Right ventricle myocardium inferior (tissue), 1 donor: Measurements from ENCODE around the gene CYP2W1. TPM values are rescaled to one million over a fixed set of nuclear protein-coding genes. Genes with fewer than 3 reads are reported as not detected.

ENCODE experiments used
- ATAC-seq: fragments of 200-7000 bp; cut with Tn5 transposase; one replicate; pipeline ENCODE4 v1.9.1; 2020; ENCODE audit warnings: mild to moderate bottlenecking, moderate library complexity
- DNase-seq: peaks from one replicate; pipeline ENCODE4 v3.0.0; 2021; ENCODE audit errors: missing footprints
- intact Hi-C: fragments of 100-400 bp; cut with DNase I; formaldehyde crosslinking; loops from one replicate; pipeline ENCODE4 v1.11.0; 2022
- total RNA-seq: library from RNA; stranded (reverse); fragmentation: NEBNext Ultra II Directional; extraction: Animal tissue kit (Norgen Biotek cat#: 25700); gene quantifications from one replicate; pipeline ENCODE4 v1.2.1, GENCODE V29; 2021
- donor health status: DM: no; HTN: yes; CAD: no; lungs with severe emphysema.

Gene CYP2W1
- total RNA-seq, 1 donor from 2014 or later = not detected

DNA sequence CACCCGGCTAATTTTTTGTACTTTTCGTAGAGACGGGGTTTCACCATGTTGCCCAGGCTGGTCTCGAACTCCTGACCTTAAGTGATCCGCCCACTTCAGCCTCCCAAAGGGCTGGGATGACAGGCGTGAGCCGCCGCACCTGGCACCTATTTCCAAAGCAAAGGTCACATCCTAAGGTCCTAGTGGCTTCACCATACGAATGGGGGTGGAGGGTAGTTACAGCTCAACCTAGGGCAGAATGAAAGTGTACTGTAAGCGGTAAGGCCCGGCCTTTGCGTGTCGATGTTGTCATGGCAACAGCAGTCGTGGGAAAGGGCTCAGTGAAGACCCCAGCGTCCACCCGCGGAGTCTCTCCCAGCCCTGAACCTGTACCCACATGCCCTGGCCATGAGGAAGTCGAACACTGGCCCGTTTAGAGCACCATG lies 6.1 kb upstream of the CYP2W1 start:
- no peak for ATAC-seq
- intact Hi-C loops = no loop called here
- DNase-seq = no peak

DNA sequence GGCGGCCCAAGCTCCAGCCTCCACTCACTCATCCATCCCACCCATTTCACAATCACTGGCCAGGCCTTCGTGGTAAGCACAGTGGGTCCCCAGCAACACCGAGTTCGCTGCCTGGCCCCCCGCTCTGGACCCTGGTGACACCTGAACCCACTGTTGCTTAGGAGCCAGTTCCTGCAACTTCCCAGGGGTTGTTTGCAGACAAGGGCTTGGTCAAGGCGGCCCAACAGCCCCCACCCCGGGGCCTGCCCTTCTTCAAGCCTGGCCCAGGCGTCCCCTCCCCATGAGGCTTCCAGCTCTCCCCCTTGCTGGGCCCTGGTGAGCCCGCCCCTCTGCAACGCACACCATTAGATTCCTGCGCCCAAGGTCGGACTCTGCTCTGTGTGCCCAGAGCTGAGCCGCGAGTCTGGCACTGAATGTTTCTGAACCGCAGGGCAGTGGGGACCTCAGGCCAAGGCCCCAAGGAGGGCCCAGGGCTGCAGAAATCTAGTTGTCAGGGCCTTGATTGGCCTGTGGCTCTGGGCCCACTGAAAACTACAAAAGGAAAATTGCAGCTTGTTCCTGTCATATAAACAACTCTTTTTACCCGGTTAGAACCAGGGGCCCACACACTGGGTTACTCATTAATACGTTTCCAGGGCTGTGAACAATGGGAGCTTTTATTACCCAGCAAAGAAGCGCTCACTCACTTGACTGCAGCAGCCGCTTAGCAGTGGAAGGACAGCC lies 5.5 kb upstream of the CYP2W1 start:
- no peak for ATAC-seq
- intact Hi-C loops = loop anchor here (2.0 kb wide), 1 partner anchor 53 kb away; no protein-coding TSS in a partner anchor
- DNase-seq = no peak

DNA sequence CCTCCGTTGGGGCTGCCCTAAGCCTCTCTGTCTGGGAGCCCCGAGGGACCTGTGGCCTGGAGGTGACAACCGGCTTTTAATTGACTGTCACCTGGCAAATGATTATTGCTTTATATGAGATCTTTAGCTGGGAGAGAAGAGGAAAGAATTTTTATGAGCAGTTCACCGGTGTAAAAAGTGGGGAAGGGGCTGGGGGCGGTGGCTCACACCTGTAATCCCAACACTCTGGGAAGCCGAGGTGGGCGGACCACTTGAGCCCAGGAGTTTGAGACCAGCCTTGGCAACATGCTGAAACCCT lies 5.0 kb upstream of the CYP2W1 start:
- intact Hi-C loops = loop anchor here (2.0 kb wide), 1 partner anchor 53 kb away; no protein-coding TSS in a partner anchor
- ATAC-seq (no peak), DNase-seq (no peak)

DNA sequence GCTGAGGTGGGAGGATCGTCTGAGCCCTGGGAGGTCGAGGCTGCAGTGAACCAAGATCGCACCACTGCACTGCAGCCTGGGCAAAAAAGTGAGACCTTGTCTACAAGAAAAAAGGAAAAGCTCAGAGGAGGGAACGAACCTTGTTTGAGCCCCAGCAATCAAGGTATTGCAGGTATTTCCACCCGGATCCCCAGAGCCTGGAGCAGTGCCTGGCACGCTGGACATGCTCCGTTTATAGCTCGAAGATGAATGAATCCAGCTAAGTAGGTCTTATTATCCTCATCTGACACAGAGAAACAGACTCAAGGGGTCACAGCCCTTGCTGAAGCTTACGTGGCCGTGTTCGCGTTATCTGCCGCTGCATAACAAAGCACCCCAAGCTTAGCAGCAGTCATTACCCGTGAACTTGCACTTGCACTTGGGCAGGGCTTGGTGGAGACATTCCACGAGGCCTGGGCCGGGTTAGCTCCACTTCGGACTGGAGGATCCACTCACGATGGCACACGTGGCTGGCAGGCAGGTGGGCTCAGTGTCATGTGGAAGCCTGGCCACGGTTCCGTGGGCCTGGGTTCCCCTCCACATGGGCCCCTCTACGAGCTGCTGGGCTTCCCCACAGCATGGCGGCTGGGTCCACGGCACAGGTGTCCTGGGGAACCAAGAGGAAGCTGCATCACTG lies 4.4 kb upstream of the CYP2W1 start:
- intact Hi-C loops = loop anchor here (2.0 kb wide), 1 partner anchor 54 kb away; no protein-coding TSS in a partner anchor
- DNase-seq (peak; percentile 60), ATAC-seq (no peak)

- DNase-seq = peak; percentile 17
- ATAC-seq = no peak
- intact Hi-C loops = loop anchor here (2.0 kb wide), 1 partner anchor 54 kb away; no protein-coding TSS in a partner anchor
These were observed 3.8 kb upstream of the CYP2W1 start for GRCh38 chr7:979151-979550.

DNA sequence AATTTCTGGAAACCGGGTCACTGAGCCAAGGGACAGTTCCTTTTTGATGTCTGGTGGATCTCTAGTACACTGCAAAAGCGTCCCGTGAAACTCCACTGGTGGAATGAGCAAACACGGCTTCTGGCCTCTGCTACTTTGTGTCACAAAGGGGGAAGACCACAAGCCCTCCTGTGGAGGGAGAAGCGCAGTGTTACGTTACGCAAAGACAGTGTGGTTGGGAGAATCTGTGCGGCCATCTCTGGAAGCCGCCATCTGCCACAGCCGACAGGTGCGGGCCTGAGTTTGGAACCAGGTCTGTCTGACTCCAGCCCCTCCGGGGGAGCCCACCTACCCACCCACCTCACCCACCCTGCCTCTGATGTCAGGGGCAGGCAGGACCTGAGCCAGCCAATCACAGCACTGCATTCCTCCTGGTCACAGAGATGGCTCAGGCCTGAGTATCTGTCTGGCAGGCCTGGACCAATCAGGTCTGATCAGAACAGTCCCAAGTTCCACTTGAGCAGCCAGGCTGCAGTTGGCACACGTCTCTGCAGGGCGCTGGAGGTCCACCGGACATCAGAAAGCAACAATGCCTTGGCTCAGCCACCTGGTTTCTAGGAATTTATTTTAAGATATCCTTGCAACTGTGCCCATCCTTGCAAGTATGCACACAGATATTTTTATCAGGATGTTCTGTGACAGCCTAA lies 3.0 kb upstream of the CYP2W1 start:
- intact Hi-C loops = loop anchor here (2.0 kb wide), 1 partner anchor 55 kb away; no protein-coding TSS in a partner anchor
- DNase-seq (peak; percentile 44), ATAC-seq (no peak)

GRCh38 chr7:981793-982510 lies 1.0 kb upstream of the CYP2W1 start:
- intact Hi-C loops = no loop called here
- ATAC-seq (no peak), DNase-seq (peak; percentile 35)

GRCh38 chr7:982511-983003 lies 424 bp upstream of the CYP2W1 start:
- intact Hi-C loops = no loop called here
- ATAC-seq (no peak), DNase-seq (peak; percentile 13)

DNA sequence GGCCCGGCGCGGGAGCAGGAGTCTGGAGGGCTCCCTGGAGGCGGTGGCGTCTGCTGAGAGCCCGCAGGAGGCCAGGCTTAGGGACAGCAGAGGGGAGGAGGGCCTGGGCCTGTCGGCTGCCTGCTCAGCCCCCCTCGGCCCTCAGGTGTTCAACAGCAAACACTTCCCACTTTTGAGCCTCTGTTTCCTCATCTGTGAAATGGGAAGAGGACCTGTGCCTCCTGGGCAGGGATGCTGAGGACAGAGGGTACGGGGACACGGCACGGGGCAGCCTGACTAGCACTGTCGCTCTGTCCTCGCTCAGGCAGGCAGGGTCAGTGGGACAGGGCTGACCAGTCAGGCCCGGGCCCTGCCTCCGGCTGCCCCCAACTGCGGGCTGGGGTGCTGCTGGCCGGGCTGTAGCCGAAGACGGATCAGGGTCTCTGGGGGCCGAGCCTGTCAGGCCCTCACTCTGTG lies 663 bp downstream of the CYP2W1 start:
- intact Hi-C loops = no loop called here
- ATAC-seq (no peak), DNase-seq (peak; percentile 60)

GRCh38 chr7:984361-985126 lies 1.6 kb downstream of the CYP2W1 start:
- intact Hi-C loops = no loop called here

DNA sequence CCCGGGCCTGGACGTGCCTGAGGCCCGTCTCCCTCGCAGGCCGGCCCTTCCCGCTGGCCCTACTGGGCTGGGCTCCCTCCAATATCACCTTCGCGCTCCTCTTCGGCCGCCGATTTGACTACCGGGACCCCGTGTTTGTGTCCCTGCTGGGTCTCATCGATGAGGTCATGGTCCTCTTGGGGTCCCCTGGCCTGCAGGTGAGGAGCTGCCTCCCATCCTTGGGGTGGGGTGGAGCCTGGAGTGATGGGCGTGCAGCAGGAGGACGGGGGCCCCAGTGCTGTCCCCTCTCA lies 2.1 kb downstream of the CYP2W1 start:
- DNase-seq (no peak), ATAC-seq (no peak)
- intact Hi-C loops = no loop called here

More at GRCh38 chr7:984361-985126, 1.6 kb downstream of the CYP2W1 start:
- peak; percentile 56 for DNase-seq
- ATAC-seq = no peak

GRCh38 chr7:985915-986741 lies 3.1 kb downstream of the CYP2W1 start:
- ATAC-seq = no peak
- DNase-seq = no peak
- intact Hi-C loops = no loop called here

- DNase-seq = no peak
- no peak for ATAC-seq
These were observed 4.1 kb downstream of the CYP2W1 start for GRCh38 chr7:986766-987751.

DNA sequence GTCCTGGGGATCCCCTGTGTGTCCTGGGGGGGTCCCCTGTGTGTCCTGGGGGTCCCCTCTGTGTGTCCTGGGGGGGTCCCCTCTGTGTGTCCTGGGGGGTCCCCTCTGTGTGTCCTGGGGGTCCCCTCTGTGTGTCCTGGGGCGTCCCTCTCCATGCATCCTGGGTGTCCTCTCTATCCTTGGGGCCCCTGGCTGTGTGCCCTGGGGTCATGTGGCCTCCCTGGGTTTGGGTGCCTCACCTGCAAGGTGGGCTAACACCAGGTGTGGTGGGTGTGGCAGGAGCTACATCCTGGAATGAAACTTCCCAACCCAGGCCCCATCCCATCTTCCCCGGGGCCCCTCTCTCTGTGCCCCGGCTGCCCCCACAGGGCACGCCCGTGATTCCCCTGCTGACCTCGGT lies 4.9 kb downstream of the CYP2W1 start:
- no peak for ATAC-seq
- intact Hi-C loops = no loop called here
- no peak for DNase-seq

More at GRCh38 chr7:986766-987751, 4.1 kb downstream of the CYP2W1 start:
- intact Hi-C loops = no loop called here

- DNase-seq (no peak), ATAC-seq (no peak)
- intact Hi-C loops = no loop called here
These were observed 5.5 kb downstream of the CYP2W1 start for GRCh38 chr7:988426-988911.

DNA sequence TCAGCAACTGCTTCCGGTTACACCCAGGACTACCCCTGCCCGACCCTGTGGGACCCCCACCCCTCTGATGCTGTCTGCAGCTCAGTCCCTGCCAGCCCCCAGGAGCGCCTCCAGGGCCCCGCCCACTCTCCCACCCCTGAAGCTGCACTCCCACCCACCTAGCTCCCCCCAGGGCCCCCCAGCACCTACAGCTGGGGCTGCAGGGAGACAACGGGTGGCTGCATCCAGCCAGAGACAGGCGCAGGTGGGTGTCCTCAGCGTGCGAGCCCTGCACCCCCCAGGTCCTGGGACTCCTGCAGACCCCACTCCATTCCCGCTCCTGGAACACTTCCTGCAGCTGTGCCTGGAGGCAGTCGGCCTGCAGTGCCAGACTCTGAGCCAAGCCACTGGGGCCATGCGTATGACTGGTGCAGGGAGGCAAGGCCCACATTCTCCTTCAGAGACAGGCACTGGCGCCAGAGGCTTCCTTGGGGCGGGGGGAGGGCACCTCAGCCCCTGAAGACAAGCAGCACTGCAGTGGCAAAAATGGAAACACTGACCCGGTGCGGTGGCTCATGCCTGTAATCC lies 6.1 kb downstream of the CYP2W1 start:
- DNase-seq = no peak
- ATAC-seq = no peak
- intact Hi-C loops = no loop called here
